Fibroblast of pulmonary artery (primary cell): ENCODE results near the gene REEP6.

ENCODE experiments used
- DNase-seq: peaks from one replicate; pipeline ENCODE4 v3.0.0-alpha.2; 2010; ENCODE audit warnings: low read depth
- H3K4me3 ChIP-seq: replicated peaks from 2 replicates; pipeline ENCODE4 v1.5.1; 2011; ENCODE audit warnings: low read depth, mild to moderate bottlenecking, control low read depth, low read length, moderate library complexity
- CTCF ChIP-seq: IDR thresholded peaks from 2 replicates; pipeline ENCODE4 v1.5.1; 2011; ENCODE audit warnings: mild to moderate bottlenecking, control low read depth, low read length, inconsistent platforms; ENCODE audit errors: missing control alignments

REEP6 gene

GRCh38 chr19:1447504-1447903 lies 43.5 kb upstream of the REEP6 start:
- no peak overlapping the region for H3K4me3 ChIP-seq
- no peak for DNase-seq
- TF ChIP-seq CTCF, result no peak

GRCh38 chr19:1447944-1448343 lies 43.0 kb upstream of the REEP6 start:
- DNase-seq, result no peak
- H3K4me3 ChIP-seq, result no peak overlapping the region
- no peak for TF ChIP-seq CTCF

GRCh38 chr19:1449467-1450442 lies 41.2 kb upstream of the REEP6 start, which contains the start of gene APC2:
TSS of gene APC2 (plus strand) at chr19:1450121. CDS start at chr19:1453002, 2,881 bp downstream.
- no peak for DNase-seq

GRCh38 chr19:1450735-1451731 lies 39.9 kb upstream of the REEP6 start:
- DNase-seq, result no peak
- H3K4me3 ChIP-seq, result no peak overlapping the region
- no peak for TF ChIP-seq CTCF

More at GRCh38 chr19:1449467-1450442, 41.2 kb upstream of the REEP6 start, which contains the start of gene APC2:
- no peak within 1 kb of the TSS for H3K4me3 ChIP-seq
- TF ChIP-seq CTCF, result no peak

DNA sequence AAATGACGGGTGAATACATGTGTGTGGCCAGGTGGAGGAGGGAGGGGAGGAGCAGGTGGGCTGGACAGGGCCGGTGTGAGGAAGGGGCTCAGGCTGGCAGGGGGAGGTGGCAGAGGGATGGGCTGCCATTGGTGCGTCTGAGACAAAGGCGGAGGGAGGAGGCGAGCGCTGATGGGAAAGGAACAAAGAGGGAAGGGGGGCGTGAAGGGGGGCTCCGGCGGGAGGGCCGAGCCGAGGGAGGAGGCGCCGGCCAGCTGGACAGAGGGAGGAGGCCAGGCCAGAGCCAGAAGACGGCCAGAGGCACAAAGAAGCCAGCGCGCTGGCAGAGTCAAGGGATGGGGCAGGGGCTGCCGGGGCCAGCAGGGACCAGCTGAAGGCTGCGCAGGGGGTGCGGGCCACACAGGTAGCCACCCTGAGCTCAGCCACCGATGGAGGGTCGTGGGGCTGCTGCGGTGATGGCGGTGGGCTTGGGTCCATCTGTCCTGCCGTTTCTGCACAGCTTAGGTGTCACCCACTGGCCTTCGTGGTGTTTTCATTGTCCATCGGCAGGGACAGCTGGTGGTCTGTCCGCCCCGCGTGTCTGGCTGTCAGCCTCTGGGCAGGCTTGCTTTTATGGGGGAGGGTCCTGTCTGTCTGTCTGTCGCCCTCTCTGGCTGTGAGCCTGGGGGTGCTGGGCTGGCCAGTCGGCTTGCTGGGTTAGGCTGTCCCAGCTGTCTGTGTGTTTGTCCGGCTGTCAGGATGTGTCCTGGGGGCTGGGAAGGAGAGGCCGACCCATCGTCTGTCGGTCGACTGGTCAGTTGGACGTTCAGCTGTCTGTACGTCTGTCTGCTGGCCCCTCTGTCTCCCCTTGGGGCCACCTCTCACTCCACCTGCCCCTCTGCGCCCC lies 38.8 kb upstream of the REEP6 start:
- DNase-seq, result no peak
- H3K4me3 ChIP-seq, result no peak overlapping the region
- TF ChIP-seq CTCF, result no peak
